Effector memory CD8-positive, alpha-beta T cell (primary cell): ENCODE data around the gene ST6GALNAC3.

Experiments used
- ATAC-seq: fragments of 150-1000 bp; cut with Tn5 transposase; replicated peaks from 2 replicates; pipeline ENCODE4 v1.10.0; 2021; ENCODE audit warnings: mild to moderate bottlenecking, moderate library complexity
- DNase-seq, 3 experiments: peaks; one replicate each; pipeline ENCODE4 v3.0.0; 2021
- H3K27ac Mint-ChIP-seq, 2 donors: one replicate each; pipeline ENCODE4 v1.8.0; 2022; ENCODE audit warnings: mild to moderate bottlenecking in 2 of 2, mixed read lengths in 2 of 2, moderate library complexity in 2 of 2
- H3K27me3 Mint-ChIP-seq, 2 donors: one replicate each; pipeline ENCODE4 v1.8.0; 2022; ENCODE audit warnings: mixed read lengths in 2 of 2
- H3K36me3 Mint-ChIP-seq: one replicate; pipeline ENCODE4 v1.8.0; 2022; ENCODE audit warnings: mild to moderate bottlenecking, moderate library complexity, mixed read lengths; ENCODE audit not compliant: insufficient read depth
- H3K4me1 Mint-ChIP-seq, 2 donors: one replicate each; pipeline ENCODE4 v1.8.0; 2022; ENCODE audit warnings: low read depth in 2 of 2, mixed read lengths in 2 of 2
- H3K4me3 Mint-ChIP-seq, 2 donors: one replicate each; pipeline ENCODE4 v1.8.0; 2022; ENCODE audit warnings: mild to moderate bottlenecking in 2 of 2, mixed read lengths in 2 of 2, moderate library complexity in 2 of 2
- H3K9me3 Mint-ChIP-seq, 2 donors: one replicate each; pipeline ENCODE4 v1.8.0; 2022; ENCODE audit warnings: mixed read lengths in 2 of 2

Gene ST6GALNAC3

GRCh38 chr1:76291191-76291590 is 216.6 kb downstream of the ST6GALNAC3 start:
- no peak overlapping the region for H3K4me3 Mint-ChIP-seq
- H3K9me3 Mint-ChIP-seq = no peaks in the 10 kb centered on the region
- peaks cover 2 to 28% of the 10 kb centered on the region in 2 donors for H3K4me1 Mint-ChIP-seq
- no peak for ATAC-seq
- no peak for DNase-seq
- no peaks in the 10 kb centered on the region for H3K36me3 Mint-ChIP-seq
- no peaks in the 10 kb centered on the region for H3K27me3 Mint-ChIP-seq
- H3K27ac Mint-ChIP-seq = no peak overlapping the region

DNA sequence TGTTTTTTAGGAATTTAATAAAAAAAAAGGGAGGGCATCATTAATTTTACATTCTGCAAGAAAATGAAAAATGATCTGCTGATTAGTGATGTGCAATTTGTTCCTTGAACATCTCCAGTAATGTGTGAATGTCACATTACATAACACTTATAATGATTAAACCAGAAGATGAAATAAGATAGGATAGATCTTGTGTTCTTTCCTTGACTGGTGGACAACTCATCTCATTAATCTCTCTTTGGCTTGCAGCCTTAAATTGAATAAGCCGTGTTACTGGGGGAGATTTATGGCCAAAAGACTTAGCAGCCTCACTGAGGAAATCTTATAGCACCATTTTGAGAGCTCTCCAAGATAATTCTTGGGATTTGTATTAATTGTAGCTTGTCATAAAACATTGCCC is 217.2 kb downstream of the ST6GALNAC3 start:
- peaks cover 2 to 28% of the 10 kb centered on the region in 2 donors for H3K4me1 Mint-ChIP-seq
- no peak overlapping the region for H3K27ac Mint-ChIP-seq
- no peak overlapping the region for H3K4me3 Mint-ChIP-seq
- no peaks in the 10 kb centered on the region for H3K27me3 Mint-ChIP-seq
- DNase-seq = no peak
- no peak for ATAC-seq
- no peaks in the 10 kb centered on the region for H3K9me3 Mint-ChIP-seq
- H3K36me3 Mint-ChIP-seq = no peaks in the 10 kb centered on the region

GRCh38 chr1:76292418-76293184 is 218.1 kb downstream of the ST6GALNAC3 start:
- DNase-seq = no peak

GRCh38 chr1:76293831-76294230 is 219.3 kb downstream of the ST6GALNAC3 start:
- H3K4me3 Mint-ChIP-seq = peak overlapping the region in 1 of 2 donors; percentile 64
- peak overlapping the region; percentile 35 to 83 for H3K27ac Mint-ChIP-seq
- DNase-seq (no peak), ATAC-seq (no peak)
- peaks cover 2 to 28% of the 10 kb centered on the region in 2 donors for H3K4me1 Mint-ChIP-seq
- H3K36me3 Mint-ChIP-seq = peaks cover 3% of the 10 kb centered on the region
- H3K27me3 Mint-ChIP-seq = no peaks in the 10 kb centered on the region
- H3K9me3 Mint-ChIP-seq = no peaks in the 10 kb centered on the region

More at GRCh38 chr1:76292418-76293184, 218.1 kb downstream of the ST6GALNAC3 start:
- Mint-ChIP-seq H3K36me3 (no peaks in the 10 kb centered on the region), H3K27me3 (no peaks in the 10 kb centered on the region), H3K4me1 (peaks cover 2 to 28% of the 10 kb centered on the region in 2 donors), H3K9me3 (no peaks in the 10 kb centered on the region), H3K27ac (peak overlapping the region in 1 of 2 donors; percentile 15), H3K4me3 (no peak overlapping the region)
- ATAC-seq = peak; percentile 17

GRCh38 chr1:76294482-76295194 is 220.1 kb downstream of the ST6GALNAC3 start:
- ATAC-seq = peak; percentile 53
- Mint-ChIP-seq H3K4me3 (peak overlapping the region; percentile 6 to 64), H3K27me3 (no peaks in the 10 kb centered on the region), H3K4me1 (peaks cover 2 to 28% of the 10 kb centered on the region in 2 donors), H3K27ac (peak overlapping the region in 1 of 2 donors; percentile 83), H3K9me3 (no peaks in the 10 kb centered on the region), H3K36me3 (peaks cover 3% of the 10 kb centered on the region)
- DNase-seq = no peak

GRCh38 chr1:76298399-76298798 is 223.9 kb downstream of the ST6GALNAC3 start:
- Mint-ChIP-seq H3K9me3 (no peaks in the 10 kb centered on the region), H3K4me3 (no peak overlapping the region), H3K36me3 (peaks cover 3% of the 10 kb centered on the region), H3K27me3 (no peaks in the 10 kb centered on the region), H3K4me1 (peaks cover 4 to 33% of the 10 kb centered on the region in 2 donors), H3K27ac (no peak overlapping the region)
- DNase-seq (no peak), ATAC-seq (no peak)

- no peaks in the 10 kb centered on the region for H3K27me3 Mint-ChIP-seq
- H3K36me3 Mint-ChIP-seq = peaks cover 3% of the 10 kb centered on the region
- DNase-seq (no peak), ATAC-seq (no peak)
- peaks cover 4 to 28% of the 10 kb centered on the region in 2 donors for H3K4me1 Mint-ChIP-seq
- H3K4me3 Mint-ChIP-seq = no peak overlapping the region
- H3K27ac Mint-ChIP-seq = no peak overlapping the region
- no peaks in the 10 kb centered on the region for H3K9me3 Mint-ChIP-seq
These were observed 224.5 kb downstream of the ST6GALNAC3 start for GRCh38 chr1:76299036-76299435.

DNA sequence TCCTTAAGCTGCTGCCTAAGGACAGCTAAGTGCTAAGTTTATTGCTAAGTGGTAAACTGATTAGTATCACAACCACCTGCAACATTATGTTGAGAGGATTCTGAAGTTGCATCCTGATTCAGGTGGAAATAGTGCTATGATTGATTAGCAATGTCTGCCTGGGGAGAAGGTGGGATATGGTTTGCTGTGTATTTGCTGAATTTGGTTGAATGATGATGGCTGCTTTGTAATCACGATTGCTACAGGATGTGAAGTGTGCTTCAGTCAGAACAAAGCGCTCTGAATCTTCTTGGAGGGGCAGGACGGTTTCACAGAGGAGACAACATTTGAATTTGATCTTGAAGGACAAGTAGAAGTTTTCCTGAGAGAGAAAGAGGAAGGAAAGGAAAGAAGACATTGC is 226.0 kb downstream of the ST6GALNAC3 start:
- no peak overlapping the region for H3K27ac Mint-ChIP-seq
- no peak overlapping the region for H3K4me3 Mint-ChIP-seq
- peaks cover 2 to 15% of the 10 kb centered on the region in 2 donors for H3K4me1 Mint-ChIP-seq
- ATAC-seq (no peak), DNase-seq (no peak)
- no peaks in the 10 kb centered on the region for H3K27me3 Mint-ChIP-seq
- no peaks in the 10 kb centered on the region for H3K9me3 Mint-ChIP-seq
- H3K36me3 Mint-ChIP-seq = peaks cover 3% of the 10 kb centered on the region

- Mint-ChIP-seq H3K27me3 (no peaks in the 10 kb centered on the region), H3K4me3 (peak overlapping the region in 1 of 2 donors; percentile 32), H3K36me3 (peaks cover 1% of the 10 kb centered on the region), H3K9me3 (no peaks in the 10 kb centered on the region), H3K27ac (no peak overlapping the region), H3K4me1 (peaks cover 2 to 13% of the 10 kb centered on the region in 2 donors)
- no peak for ATAC-seq
- no peak for DNase-seq
These were observed 228.3 kb downstream of the ST6GALNAC3 start for GRCh38 chr1:76302711-76303339.

- H3K36me3 Mint-ChIP-seq = no peaks in the 10 kb centered on the region
- H3K4me1 Mint-ChIP-seq = peaks cover 2 to 13% of the 10 kb centered on the region in 2 donors
- H3K4me3 Mint-ChIP-seq = no peak overlapping the region
- no peaks in the 10 kb centered on the region for H3K9me3 Mint-ChIP-seq
- H3K27me3 Mint-ChIP-seq = no peaks in the 10 kb centered on the region
- H3K27ac Mint-ChIP-seq = no peak overlapping the region
- DNase-seq (no peak), ATAC-seq (no peak)
These were observed 228.8 kb downstream of the ST6GALNAC3 start for GRCh38 chr1:76303340-76303717.

GRCh38 chr1:76313304-76313703 is 238.8 kb downstream of the ST6GALNAC3 start:
- no peaks in the 10 kb centered on the region for H3K4me1 Mint-ChIP-seq
- H3K36me3 Mint-ChIP-seq = no peaks in the 10 kb centered on the region
- H3K9me3 Mint-ChIP-seq = no peaks in the 10 kb centered on the region
- no peak for DNase-seq
- no peak for ATAC-seq
- H3K4me3 Mint-ChIP-seq = no peak overlapping the region
- no peak overlapping the region for H3K27ac Mint-ChIP-seq
- H3K27me3 Mint-ChIP-seq = no peaks in the 10 kb centered on the region

DNA sequence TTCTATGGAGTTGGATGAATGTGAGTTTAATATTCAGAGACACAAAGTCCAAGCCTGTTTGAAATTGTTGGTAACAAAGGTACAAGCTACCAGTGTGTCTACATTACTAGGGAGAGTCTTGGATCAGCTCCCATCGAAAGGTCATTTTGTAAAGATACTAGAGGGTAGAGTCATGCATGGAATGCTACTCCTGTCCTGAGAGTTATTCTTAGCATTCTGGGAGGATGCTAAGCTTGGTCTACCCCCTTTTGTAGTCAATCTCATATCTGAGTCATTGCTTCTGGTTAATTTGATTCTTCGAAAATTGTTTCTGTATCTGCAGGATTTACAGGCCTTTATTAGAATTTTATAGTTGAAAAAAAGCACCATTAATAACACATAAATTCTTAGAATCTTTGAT is 240.2 kb downstream of the ST6GALNAC3 start:
- Mint-ChIP-seq H3K36me3 (no peaks in the 10 kb centered on the region), H3K27me3 (no peaks in the 10 kb centered on the region), H3K4me1 (no peaks in the 10 kb centered on the region), H3K9me3 (no peaks in the 10 kb centered on the region), H3K4me3 (no peak overlapping the region), H3K27ac (no peak overlapping the region)
- ATAC-seq (no peak), DNase-seq (no peak)

GRCh38 chr1:76317299-76317900 is 242.9 kb downstream of the ST6GALNAC3 start:
- Mint-ChIP-seq H3K4me3 (no peak overlapping the region), H3K27ac (no peak overlapping the region), H3K9me3 (no peaks in the 10 kb centered on the region), H3K36me3 (no peaks in the 10 kb centered on the region), H3K27me3 (no peaks in the 10 kb centered on the region), H3K4me1 (no peaks in the 10 kb centered on the region)
- no peak for DNase-seq
- ATAC-seq = no peak
